K562 (cell line): ENCODE measurements around the gene RCL1. TPM values are rescaled to one million over a fixed set of nuclear protein-coding genes. Genes with fewer than 3 reads are reported as not detected.

Experiments
- AFF4 ChIP-seq: sonication (generic); formaldehyde crosslinking; IDR thresholded peaks from 2 replicates; pipeline ENCODE4 v1.8.0; 2023; ENCODE audit warnings: mild to moderate bottlenecking, missing genetic modification reagents
- DEAF1 ChIP-seq: fragments of 450-650 bp; formaldehyde crosslinking; IDR thresholded peaks from 2 replicates; pipeline ENCODE4 v1.4.0; 2020; ENCODE audit warnings: mild to moderate bottlenecking, moderate library complexity
- ELK3 ChIP-seq: fragments of 450-650 bp; formaldehyde crosslinking; IDR thresholded peaks from 2 replicates; pipeline ENCODE4 v1.4.0; 2020; ENCODE audit warnings: mild to moderate bottlenecking
- GTF2A2 ChIP-seq: IDR thresholded peaks from 2 replicates; pipeline ENCODE4 v1.6.1; 2016; ENCODE audit warnings: mild to moderate bottlenecking, missing genetic modification characterization, missing compliant biosample characterization
- HMG20A ChIP-seq: fragments of 450-650 bp; formaldehyde crosslinking; conservative IDR thresholded peaks from 2 replicates; pipeline ENCODE4 v1.4.0; 2020; ENCODE audit warnings: mild to moderate bottlenecking, mixed read lengths
- KLF6 ChIP-seq: fragments of 250-450 bp; sonication (Bioruptor Pico); IDR thresholded peaks from 2 replicates; pipeline ENCODE4 v1.4.0; 2020; ENCODE audit warnings: mild to moderate bottlenecking, moderate library complexity, borderline replicate concordance
- MAFG ChIP-seq: fragments of 450-650 bp; conservative IDR thresholded peaks from 2 replicates; pipeline ENCODE4 v1.6.1; 2016; ENCODE audit warnings: missing genetic modification characterization, missing compliant biosample characterization
- NRF1 ChIP-seq, 2 experiments: fragments of 450-650 bp; IDR thresholded peaks in 1 of 2; conservative IDR thresholded peaks in 1 of 2; 2 replicates each; pipeline ENCODE4 v1.6.1; 2014; ENCODE audit warnings: mild to moderate bottlenecking in 2 of 2
- PHF21A ChIP-seq: fragments of 450-650 bp; IDR thresholded peaks from 2 replicates; pipeline ENCODE4 v1.6.1; 2017; ENCODE audit warnings: low read depth, borderline replicate concordance
- SMARCA5 ChIP-seq: fragments of 450-650 bp; IDR thresholded peaks from 2 replicates; pipeline ENCODE4 v1.6.1; 2016
- THAP12 ChIP-seq: fragments of 250-450 bp; sonication (Bioruptor Pico); IDR thresholded peaks from 2 replicates; pipeline ENCODE4 v1.9.0; 2021; ENCODE audit warnings: mild to moderate bottlenecking, inconsistent platforms
- TSHZ1 ChIP-seq: fragments of 250-450 bp; sonication (Bioruptor Pico); IDR thresholded peaks from 2 replicates; pipeline ENCODE4 v1.4.0; 2020; ENCODE audit warnings: mild to moderate bottlenecking, moderate library complexity
- U2AF2 ChIP-seq: fragments of 200-400 bp; formaldehyde crosslinking; optimal IDR thresholded peaks from 2 replicates; pipeline ENCODE3; 2017; ENCODE audit warnings: low read depth, mild to moderate bottlenecking, low read length
- ZBTB9 ChIP-seq: fragments of 450-650 bp; formaldehyde crosslinking; IDR thresholded peaks from 2 replicates; pipeline ENCODE4 v1.4.0; 2020; ENCODE audit warnings: mild to moderate bottlenecking, moderate library complexity
- polyA plus RNA-seq, 8 experiments: library from polyadenylated mRNA; depleted of rRNA in 4 of 8; stranded (reverse) in 5 of 8; unstranded in 3 of 8; fragments of >200 nt; fragmentation: Nextera tagmentation in 2 of 8; fragmentation: Illumina TruSeq in 1 of 8; extraction: Ambion mirVana in 2 of 8; extraction: Trizol in 1 of 8; gene quantifications; 2 replicates each; pipeline versions ENCODE4 v1.2.1 to v1.2.3, GENCODE V29; 2011 to 2014; ENCODE audit warnings: inconsistent platforms in 1 of 8, missing spikeins in 1 of 8
- total RNA-seq, 7 experiments: library from RNA; depleted of rRNA in 6 of 7; stranded (reverse); fragments of >200 nt in 6 of 7; fragmentation: Illumina TruSeq in 2 of 7; extraction: Trizol in 2 of 7; gene quantifications; 2 replicates each; pipeline versions ENCODE4 v1.2.1 to v1.2.3, GENCODE V29; 2011 to 2021; ENCODE audit warnings: low replicate concordance in 1 of 7

The RCL1 gene
- total and polyA plus RNA-seq, 9 of the 15 experiments (the other 6 are each of a cell fraction or from before 2014, with no cell fraction given) = 24.0 to 67.7 (median 38.6) TPM

- TF ChIP-seq THAP12 = no peak
- TF ChIP-seq MAFG (tag) = 0 out of 2 replicates have a peak, but pooled peaks have one; percentile 6
- no peak for TF ChIP-seq TSHZ1 (CRISPR knock-in tag)
- no peak for TF ChIP-seq ZBTB9
- TF ChIP-seq NRF1 (conservative IDR thresholded peaks at IDR 0.05 in 1 of 2, IDR thresholded peaks at IDR 0.05 in 1 of 2) = peak in 1 of 2 experiments; percentile 22; a peak in 1 of 4 replicates
- no peak for TF ChIP-seq GTF2A2
- TF ChIP-seq HMG20A (CRISPR knock-in tag) = no peak
- TF ChIP-seq PHF21A = no peak
- no peak for TF ChIP-seq U2AF2
- no peak for TF ChIP-seq SMARCA5
- TF ChIP-seq KLF6 (CRISPR knock-in tag) = no peak
- no peak for TF ChIP-seq DEAF1
- no peak for TF ChIP-seq AFF4 (CRISPR knock-in tag)
- no peak for TF ChIP-seq ELK3 (CRISPR knock-in tag)
These were observed 59.7 kb downstream of the RCL1 start (continued) for GRCh38 chr9:4852419-4852818.
